UCSD-AML1 (cell line): ENCODE measurements around the gene NOS2.
"Not testable (repeated sequence)": the region's sequence is repeated elsewhere in the genome, so short reads cannot be mapped to it uniquely, and the experiment has no call there.

ENCODE experiments used
- DNase-seq: peaks from one replicate; lab custom pipeline; 2025; ENCODE audit not compliant: unreplicated experiment; lab: John Stamatoyannopoulos, UW

Gene NOS2

DNA sequence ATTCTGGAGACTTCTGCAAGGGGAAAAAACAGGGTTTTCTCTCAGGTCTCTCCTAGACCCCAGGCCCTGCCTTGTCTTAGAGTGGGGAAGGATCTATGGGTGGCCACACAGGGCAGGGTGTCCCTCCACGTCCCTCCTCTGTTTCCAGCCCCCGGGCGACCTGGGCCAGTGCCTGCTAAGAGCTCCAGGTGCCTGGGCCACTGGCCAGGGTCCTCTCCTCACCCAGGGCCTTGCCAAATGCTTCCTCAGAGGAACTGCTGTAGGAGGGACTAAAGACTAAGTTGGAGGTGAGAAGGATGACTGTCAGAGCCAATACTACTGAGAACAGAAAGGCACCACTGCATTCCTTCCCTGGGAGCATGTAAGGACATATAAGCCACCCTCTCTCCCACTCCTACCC, 11.4 kb downstream of the NOS2 start:
- DNase-seq, result no peak

DNA sequence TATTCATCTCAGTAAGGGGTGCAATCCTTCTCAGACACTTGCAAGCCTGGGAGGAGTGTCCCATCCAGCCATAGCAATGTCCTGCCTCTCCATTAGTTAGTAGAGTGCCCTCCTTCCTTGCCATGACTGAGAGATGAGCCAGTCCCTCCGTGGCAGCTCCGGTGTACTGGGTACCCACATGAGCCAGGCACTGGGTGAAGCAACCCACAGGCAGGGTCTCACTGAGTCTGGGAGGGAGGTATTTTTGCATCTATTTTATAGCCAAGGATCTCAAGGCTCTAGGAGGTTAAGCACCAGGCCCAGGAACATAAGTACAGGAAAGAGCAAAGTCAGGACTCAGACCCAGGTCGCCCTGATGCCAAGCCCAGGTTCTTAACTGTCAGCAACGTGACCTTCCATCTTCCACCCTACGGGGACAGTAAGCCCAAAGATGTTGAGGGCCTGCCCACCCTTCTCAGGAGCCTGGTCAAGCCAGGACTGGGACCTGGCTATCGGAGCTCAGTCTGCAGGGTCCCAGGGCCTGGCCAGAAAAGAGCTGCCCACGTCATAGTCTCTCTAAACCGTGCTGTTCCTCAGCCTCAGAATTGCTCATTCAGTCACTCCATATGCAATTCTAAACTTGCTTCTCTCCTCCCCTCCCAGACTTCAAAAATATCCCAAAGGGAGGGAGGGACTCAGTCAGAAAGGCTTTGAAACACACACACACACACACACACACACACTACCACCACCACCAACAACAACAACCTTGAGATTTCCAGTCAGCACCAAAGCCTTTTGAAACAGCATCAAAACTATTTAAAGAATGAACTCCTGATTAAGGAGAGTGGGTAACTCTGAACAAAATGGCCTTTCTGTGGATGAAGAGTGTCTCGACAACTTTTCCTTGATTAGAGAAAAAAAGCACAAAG, 16.6 kb downstream of the NOS2 start:
- no peak for DNase-seq

DNA sequence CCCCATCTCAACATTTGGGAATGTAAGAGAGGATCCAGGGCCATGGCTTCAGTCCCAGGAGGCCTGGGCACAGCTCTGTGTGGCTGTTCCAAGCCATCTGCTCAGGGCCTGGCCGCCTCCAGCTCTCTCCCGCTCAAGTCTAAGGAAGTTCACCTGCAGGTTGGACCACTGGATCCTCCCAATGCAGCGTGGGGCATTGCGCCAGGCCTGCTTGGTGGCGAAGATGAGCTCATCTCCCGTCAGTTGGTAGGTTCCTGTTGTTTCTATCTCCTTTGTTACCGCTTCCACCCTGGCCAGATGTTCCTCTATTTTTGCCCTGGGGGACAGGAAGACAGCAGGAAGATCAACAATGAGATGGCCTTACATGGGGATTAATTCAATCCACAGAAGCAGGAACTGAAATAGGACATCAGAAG, 17.5 kb downstream of the NOS2 start:
- peak; percentile 39 for DNase-seq

GRCh38 chr17:27780828-27781404, 19.4 kb downstream of the NOS2 start:
- no peak for DNase-seq

DNA sequence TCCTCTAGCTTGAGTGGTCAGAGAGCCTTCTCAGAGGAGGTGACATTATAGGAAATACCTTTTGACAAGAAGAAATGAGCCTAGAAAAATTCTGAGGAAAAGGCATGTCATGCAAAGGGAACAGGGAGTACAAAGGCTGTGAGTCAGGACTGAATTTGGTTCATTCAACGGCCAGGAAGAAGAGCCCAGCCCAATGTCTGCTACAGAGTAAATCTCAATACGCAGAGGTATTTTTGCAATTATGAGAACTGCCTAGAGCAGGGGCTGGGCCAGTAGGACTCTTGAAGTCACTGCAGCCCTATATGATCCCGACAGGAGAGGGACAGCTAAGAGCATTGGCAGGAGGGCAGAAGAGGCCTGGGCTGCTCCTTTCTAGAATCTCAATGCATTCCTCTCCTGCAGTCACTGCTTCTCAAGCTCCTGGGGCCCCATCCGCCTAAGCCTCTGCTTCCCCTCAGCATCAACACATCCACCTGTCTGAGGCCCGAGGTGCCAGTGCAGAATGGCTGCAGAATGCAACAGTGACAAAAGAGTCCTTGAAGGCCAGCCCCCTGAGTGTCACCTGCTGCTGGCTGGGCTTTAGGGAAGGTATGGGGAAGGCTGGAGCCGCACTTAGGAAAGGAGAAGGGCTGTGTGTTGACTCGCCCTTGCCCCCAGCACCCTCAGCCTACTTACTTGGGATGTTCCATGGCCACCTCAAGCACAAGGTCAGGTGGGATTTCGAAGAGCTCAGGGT, 20.1 kb downstream of the NOS2 start:
- DNase-seq, result no peak

- DNase-seq, result no peak
These were observed 22.1 kb downstream of the NOS2 start for GRCh38 chr17:27778183-27778582.

GRCh38 chr17:27776882-27777624, 23.3 kb downstream of the NOS2 start:
- DNase-seq, result peak; percentile 35

DNA sequence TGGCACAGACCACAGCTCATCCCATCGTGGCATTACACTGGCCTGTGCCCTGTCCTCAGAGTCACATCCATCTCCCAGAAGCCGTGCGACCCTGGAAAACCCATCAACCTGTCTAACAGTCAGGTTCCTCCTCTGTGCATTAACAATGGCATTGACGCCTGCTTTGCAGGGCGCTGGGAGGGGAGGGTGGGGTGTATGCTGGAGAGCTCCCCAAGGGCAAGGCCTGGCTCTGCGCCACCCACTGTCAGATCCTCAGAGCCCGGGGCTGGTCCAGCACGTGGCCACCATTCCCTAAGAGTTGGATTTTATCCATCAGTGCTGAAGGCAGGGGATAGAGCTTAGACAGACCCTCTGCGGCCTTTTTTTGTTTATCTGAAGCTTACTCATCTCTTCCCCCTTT, 28.7 kb downstream of the NOS2 start:
- DNase-seq, result no peak

DNA sequence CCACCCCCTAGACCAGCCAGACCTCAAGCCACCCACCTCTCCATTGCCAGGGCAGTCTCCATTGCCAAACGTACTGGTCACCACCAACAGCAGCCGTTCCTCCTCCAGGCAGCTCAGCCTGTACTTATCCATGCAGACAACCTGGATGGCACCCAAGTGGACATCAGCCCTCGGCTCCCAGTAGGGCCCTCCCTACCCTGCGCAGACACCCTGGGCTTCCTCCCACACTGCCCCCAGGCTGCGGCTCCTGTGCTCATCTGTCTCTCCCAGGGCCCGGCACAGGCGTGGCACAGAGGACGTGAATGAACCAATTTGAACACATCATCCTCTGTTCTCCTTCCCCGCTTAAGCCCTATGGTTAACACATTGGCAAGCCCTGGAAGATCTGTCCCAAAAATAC, 29.5 kb downstream of the NOS2 start:
- no peak for DNase-seq

DNA sequence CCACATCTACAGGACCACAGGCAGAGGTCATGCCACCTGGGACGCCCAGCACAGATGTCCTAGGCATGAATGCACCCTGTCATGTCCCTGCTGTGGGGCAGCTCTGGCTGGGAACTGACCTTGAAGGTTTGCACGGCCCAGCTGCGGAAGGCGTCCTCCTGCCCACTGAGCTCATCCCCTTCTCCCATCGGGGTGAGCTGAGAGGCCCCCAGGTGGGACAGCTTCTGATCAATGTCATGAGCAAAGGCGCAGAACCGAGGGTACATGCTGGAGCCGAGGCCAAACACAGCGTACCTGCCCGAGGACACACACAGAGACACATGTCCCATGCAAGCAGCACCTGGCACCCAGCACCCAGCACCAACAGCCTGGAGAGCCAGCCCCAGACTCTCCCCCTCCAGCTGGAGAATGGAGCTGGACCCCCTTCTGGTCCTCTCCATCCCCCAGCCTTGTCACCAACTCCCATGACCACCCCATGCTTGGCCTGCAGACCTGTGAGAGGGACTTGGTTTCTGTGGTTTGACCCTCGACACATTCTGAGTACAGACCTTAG, 31.4 kb downstream of the NOS2 start:
- DNase-seq, result no peak

- DNase-seq, result no peak
These were observed 33.9 kb downstream of the NOS2 start for GRCh38 chr17:27766438-27766837.

- DNase-seq, result no peak
These were observed 35.0 kb downstream of the NOS2 start for GRCh38 chr17:27765353-27765752.

DNA sequence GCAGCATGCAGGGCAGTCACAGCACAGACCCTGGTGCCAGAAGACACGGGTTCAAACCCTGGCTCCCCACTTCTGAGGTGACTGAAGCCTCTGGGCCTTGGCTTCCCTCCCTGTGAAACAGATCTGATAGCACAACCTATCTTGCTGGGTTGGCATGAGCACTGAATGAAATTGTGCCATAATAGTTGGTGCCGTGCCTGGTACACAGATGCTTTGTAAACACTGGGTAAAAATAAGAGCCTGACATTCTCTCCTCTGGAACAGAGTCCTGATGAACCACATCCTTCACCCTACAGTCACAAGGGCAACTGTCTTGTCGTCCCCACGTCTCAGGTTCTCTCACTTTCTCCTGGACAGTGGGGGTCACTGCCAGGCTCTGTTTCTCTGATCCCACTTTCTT, 35.7 kb downstream of the NOS2 start:
- DNase-seq, result no peak

DNA sequence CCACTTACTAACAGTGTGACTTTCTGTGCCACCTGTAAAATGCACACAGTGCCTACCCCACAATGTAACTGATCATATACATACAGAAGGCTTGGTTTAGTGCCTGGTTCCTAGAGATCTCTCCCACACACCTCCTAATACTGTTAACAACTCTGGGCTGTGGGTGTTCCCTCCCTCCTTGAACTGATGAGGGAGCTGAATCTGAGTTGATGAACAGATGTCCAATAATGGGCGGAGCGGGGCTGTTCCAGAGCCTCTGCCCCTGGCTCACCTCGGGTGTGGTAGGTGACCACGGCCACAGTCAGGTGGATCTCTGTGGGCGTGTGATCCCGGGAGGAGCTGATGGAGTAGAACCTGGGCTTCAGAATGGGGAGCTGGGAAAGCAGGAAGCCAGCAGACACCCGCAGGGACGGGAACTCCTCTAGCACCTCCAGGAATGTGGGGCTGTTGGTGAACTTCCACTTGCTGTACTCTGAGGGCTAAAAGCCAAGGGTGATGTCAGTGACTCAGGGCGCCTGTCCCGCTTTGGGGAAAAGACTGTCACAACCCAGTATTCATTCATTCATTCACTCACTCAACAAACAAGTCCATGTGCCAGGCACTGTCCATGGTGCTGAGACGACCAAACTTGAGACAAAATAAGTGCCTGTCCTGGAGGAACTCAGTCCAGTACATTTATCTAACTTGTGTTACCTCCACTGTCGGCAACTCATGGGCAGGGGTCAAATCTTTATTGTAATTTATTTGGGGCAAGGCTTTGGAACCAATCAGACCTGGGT, 37.6 kb downstream of the NOS2 start:
- peak; percentile 39 for DNase-seq

- DNase-seq, result not testable (repeated sequence)
These were observed 39.4 kb downstream of the NOS2 start for GRCh38 chr17:27760931-27761330.

DNA sequence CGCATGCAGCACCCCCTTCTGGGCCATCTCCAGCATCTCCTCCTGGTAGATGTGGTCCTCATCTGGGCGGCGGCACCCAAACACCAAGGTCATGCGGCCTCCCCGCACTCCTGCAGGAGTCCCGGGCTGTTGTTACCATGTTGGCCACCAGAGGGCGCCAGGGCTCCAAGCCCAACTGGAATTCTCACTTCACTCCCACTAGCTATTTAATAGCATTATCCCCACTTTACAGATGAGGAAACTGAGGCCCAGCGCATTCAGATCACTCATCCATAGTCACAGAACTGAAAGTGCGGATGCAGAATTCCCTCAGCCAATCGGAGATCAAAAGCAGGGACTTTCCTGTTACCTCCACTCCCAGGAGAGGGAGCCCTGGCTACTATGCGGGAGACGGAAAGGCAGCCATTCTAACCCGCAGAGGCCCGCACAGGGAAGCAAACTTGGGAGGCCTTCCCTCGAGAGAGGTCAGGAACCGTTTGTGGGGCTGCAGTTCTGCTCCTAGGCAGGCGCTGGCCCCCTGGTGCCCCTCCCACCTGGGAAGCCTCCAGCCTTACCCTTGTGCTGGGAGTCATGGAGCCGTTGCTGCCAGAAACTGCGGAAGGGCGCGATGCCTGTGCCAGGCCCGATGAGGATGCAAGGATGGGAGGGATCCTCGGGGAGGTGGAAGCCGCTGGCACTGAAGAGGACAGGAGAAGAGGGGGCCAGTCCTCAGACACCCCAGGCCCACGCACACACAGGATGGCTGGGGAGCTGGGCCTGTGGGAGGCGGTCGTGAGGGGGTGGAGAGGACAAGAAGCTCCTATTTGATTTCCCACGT, 40.1 kb downstream of the NOS2 start:
- peak; percentile 72 for DNase-seq

DNA sequence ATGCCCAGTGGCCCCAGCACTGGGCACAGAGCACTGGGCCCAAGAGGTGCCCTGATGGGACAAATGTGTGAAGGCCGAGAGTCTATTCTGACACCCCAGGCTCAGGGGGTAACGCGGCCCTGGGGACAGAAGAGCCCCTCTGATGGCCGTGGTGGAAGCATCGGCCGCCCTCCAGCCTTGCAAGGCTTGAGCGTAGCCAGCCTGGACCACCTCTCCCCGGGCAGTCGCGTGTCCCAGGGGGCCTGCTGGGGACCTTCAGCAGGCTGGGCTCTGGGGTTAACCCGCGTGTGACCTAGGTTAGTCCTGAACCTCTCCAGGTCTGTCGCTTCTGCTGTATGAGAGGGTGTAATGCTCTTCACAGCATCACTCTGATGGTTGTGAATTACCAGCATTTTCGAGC, 40.8 kb downstream of the NOS2 start:
- no peak for DNase-seq

DNA sequence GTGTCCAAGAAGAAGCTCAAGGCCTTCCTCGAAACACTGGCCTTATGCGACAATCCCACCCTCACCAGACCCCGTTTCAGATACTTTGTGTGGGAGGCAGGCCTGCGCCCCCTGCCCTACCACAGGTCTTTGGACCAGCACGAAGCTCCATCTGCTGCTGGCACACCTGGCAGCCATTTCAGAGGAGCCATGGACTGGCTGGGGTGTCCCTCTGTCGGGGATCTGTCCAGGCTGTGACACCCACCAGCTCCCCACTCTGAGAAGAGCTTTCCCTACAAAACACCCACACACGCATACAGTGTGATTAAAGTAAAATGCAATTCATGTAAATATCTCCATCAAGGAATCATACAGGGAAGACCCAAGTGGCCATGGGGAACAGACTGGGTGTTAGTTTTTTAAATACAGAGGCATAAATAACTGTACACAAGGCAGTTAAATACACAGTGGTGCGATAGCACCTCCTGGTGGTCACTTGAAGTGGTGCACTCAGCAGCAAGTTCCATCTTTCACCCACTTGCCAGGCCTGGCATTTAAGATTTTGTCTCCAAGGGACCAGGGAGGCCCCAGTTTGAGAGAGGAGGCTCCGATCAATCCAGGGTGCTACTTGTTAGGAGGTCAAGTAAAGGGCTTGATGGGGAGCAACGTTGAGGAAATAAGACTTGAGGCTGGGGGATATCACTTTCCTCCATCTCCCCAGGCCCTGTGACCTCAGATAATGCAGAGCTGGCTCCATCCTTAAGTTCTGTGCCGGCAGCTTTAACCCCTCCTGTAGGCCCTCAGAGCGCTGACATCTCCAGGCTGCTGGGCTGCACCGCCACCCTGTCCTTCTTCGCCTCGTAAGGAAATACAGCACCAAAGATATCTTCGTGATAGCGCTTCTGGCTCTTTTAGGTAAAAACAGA, 43.6 kb downstream of the NOS2 start:
- DNase-seq, result peak; percentile 65
